ENCODE measurements around the gene PIP4K2A. TPM values are rescaled to one million over a fixed set of nuclear protein-coding genes. Genes with fewer than 3 reads are reported as not detected.
"Not testable (repeated sequence)": the region's sequence is repeated elsewhere in the genome, so short reads cannot be mapped to it uniquely, and the experiment has no call there.

PIP4K2A gene
- total RNA-seq, 4 donors from 2014 or later, result 2.6 to 14.9 (median 12.4) TPM

DNA sequence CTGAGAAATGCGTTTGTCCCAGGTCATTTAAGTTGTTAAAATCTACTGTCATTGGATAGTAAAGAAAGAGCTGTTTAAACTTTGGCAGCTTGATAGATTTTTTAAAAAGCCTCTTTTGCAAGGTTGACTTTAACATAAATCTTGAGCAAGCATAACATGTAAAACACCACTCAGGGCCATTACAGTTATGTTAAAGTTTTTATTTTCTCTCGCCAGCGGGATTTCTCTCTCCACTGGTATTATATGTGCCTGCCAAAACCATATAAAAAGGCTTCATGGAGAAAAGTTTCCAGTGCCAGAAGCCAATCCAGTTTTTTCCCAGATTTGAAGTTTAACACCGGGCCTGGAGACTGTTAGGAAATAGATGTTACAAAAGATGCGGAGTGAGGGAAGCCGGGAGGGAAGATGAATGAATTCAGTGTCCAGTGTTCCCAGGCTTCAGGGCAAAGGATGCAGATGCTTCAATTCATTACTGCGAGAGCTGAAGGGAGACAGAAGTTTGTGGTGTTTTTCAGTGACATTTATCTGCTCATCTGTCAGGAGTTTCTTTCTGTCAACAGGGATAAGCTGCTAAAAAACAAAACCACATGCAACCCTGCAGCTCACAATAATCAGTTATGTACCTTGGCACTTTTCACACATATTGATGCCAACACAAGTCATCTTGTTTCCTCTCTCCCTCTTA lies 213.6 kb downstream of the PIP4K2A start:
- in situ Hi-C loops (cut with MboI; ENCODE audit: low pct_ligation_motif_present in 1 of 4, low pct_unique_long_range_greater_than_20kb in 1 of 4, low sequenced_read_pairs in 3 of 4) (no loop called here), intact Hi-C loops (cut with DNase I; ENCODE audit: low total_unique reads) (no loop called here)
- Histone ChIP-seq H3K4me3 (no peak overlapping the region), H3K4me1 (peaks cover 0 to 1% (median 0%) of the 10 kb centered on the region in 4 donors), H3K36me3 (no peaks in the 10 kb centered on the region), H3K27ac (no peak overlapping the region), H3K9me3 (no peaks in the 10 kb centered on the region), H3K27me3 (peaks cover 4% of the 10 kb centered on the region)
- TF ChIP-seq POLR2A (IDR thresholded peaks at IDR 0.05) (no peak), POLR2AphosphoS5 (IDR thresholded peaks at IDR 0.05) (no peak), CTCF (IDR thresholded peaks at IDR 0.05) (no peak), EP300 (IDR thresholded peaks at IDR 0.05; ENCODE audit: low read depth) (no peak)
- no peak for DNase-seq
- WGBS, 2 donors (ENCODE audit: low coverage in 1 of 2), result 60 to 68% methylated on average over 6 to 7 of the region's 7 CpGs

DNA sequence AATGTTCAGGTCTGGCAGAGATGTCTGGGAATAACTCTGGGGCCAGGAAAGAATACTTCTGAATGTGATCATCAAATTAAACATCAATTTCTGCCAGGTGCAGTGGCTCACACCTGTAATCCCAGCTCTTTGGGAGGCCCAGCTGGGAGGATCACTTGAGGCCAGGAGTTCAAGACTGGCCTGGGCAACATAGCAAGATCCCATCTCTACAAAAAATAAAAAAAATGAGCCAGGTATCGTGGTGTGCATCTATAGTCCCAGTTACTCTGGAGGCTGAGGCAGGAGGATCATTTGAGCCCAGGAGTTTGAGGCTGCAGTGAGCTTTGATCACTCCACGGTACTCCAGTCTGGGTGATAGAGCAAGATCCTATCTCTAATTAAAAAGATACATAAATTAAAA lies 214.4 kb downstream of the PIP4K2A start:
- H3K27me3 ChIP-seq; H3K4me1 ChIP-seq; H3K36me3 ChIP-seq; intact Hi-C loops (cut with DNase I; ENCODE audit: low total_unique reads); H3K4me3 ChIP-seq; H3K9me3 ChIP-seq; DNase-seq; H3K27ac ChIP-seq; in situ Hi-C loops (cut with MboI; ENCODE audit: low pct_ligation_motif_present in 1 of 4, low pct_unique_long_range_greater_than_20kb in 1 of 4, low sequenced_read_pairs in 3 of 4): not testable (repeated sequence)
- 91% methylated on average over 2 of the region's 2 CpGs; no CpG with 5 or more reads in 1 of the 2 donors for WGBS, 2 donors (ENCODE audit: low coverage in 1 of 2)

- Histone ChIP-seq H3K4me1 (no peaks in the 10 kb centered on the region), H3K27me3 (no peaks in the 10 kb centered on the region), H3K9me3 (no peaks in the 10 kb centered on the region), H3K4me3 (no peak overlapping the region), H3K27ac (no peak overlapping the region), H3K36me3 (no peaks in the 10 kb centered on the region)
- intact Hi-C loops (cut with DNase I; ENCODE audit: low total_unique reads), result no loop called here
- in situ Hi-C loops (cut with MboI; ENCODE audit: low pct_ligation_motif_present in 1 of 4, low pct_unique_long_range_greater_than_20kb in 1 of 4, low sequenced_read_pairs in 3 of 4), result no loop called here
- 44 to 69% methylated on average over 3 of the region's 3 CpGs for WGBS, 2 donors (ENCODE audit: low coverage in 1 of 2)
- DNase-seq, result no peak
- TF ChIP-seq CTCF (IDR thresholded peaks at IDR 0.05) (no peak), POLR2A (IDR thresholded peaks at IDR 0.05) (no peak), EP300 (IDR thresholded peaks at IDR 0.05; ENCODE audit: low read depth) (no peak), POLR2AphosphoS5 (IDR thresholded peaks at IDR 0.05) (no peak)
These were observed 219.0 kb downstream of the PIP4K2A start for GRCh38 chr10:22495396-22495795.

DNA sequence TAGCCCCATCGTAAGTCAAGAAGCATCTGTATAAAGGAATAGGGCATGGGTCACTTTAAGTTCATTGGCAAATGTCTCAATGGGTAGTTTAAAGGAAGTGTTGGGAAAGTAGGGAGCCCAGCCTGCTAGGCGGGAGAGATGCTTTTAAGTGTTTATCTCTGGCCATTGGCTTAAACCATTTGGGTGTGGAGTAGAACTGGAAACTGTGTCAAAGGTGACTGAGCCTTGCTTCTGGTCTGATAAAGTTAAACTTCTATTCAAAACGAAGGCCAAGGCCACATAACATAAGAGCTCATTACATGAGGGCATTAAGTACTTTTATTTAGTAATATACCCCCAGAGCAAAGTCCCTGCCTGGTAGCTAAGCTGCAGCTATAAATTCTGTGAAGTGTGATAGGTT lies 220.4 kb downstream of the PIP4K2A start:
- no peak for DNase-seq
- no peaks in the 10 kb centered on the region for H3K36me3 ChIP-seq
- no peaks in the 10 kb centered on the region for H3K4me1 ChIP-seq
- H3K4me3 ChIP-seq, result no peak overlapping the region
- H3K27me3 ChIP-seq, result no peaks in the 10 kb centered on the region
- no peaks in the 10 kb centered on the region for H3K9me3 ChIP-seq
- intact Hi-C loops (cut with DNase I; ENCODE audit: low total_unique reads), result no loop called here
- WGBS, 2 donors (ENCODE audit: low coverage in 1 of 2), result 55 to 58% methylated on average over 3 of the region's 3 CpGs
- TF ChIP-seq POLR2AphosphoS5 (IDR thresholded peaks at IDR 0.05) (no peak), CTCF (IDR thresholded peaks at IDR 0.05) (no peak), POLR2A (IDR thresholded peaks at IDR 0.05) (no peak), EP300 (IDR thresholded peaks at IDR 0.05; ENCODE audit: low read depth) (no peak)
- no peak overlapping the region for H3K27ac ChIP-seq
- in situ Hi-C loops (cut with MboI; ENCODE audit: low pct_ligation_motif_present in 1 of 4, low pct_unique_long_range_greater_than_20kb in 1 of 4, low sequenced_read_pairs in 3 of 4), result no loop called here
